CD4-positive, alpha-beta T cell treated with Interleukin-10 for 1 hour (primary cell): ENCODE measurements around the gene SKA3.
"Not testable (repeated sequence)": the region's sequence is repeated elsewhere in the genome, so short reads cannot be mapped to it uniquely, and the experiment has no call there.

Experiments used
- DNase-seq: peaks from one replicate; pipeline ENCODE4 v3.0.0-alpha.2; 2020

Gene SKA3

GRCh38 chr13:21164631-21165030, 11.7 kb downstream of the SKA3 start:
- no peak for DNase-seq

- DNase-seq = no peak
Measured at GRCh38 chr13:21152251-21152899, 24.0 kb downstream of the SKA3 start.

GRCh38 chr13:21150013-21150412, 26.3 kb downstream of the SKA3 start:
- no peak for DNase-seq

GRCh38 chr13:21149568-21149967, 26.8 kb downstream of the SKA3 start:
- no peak for DNase-seq

GRCh38 chr13:21148557-21149258, 27.6 kb downstream of the SKA3 start:
- no peak for DNase-seq

GRCh38 chr13:21147827-21148226, 28.5 kb downstream of the SKA3 start:
- DNase-seq = no peak

GRCh38 chr13:21142766-21143165, 33.6 kb downstream of the SKA3 start:
- DNase-seq = no peak

GRCh38 chr13:21139374-21139773, 37.0 kb downstream of the SKA3 start:
- DNase-seq = no peak

GRCh38 chr13:21138561-21138960, 37.8 kb downstream of the SKA3 start:
- DNase-seq = no peak

- DNase-seq = no peak
Measured at GRCh38 chr13:21137696-21138095, 38.7 kb downstream of the SKA3 start.

GRCh38 chr13:21135833-21136232, 40.5 kb downstream of the SKA3 start:
- not testable (repeated sequence) for DNase-seq

GRCh38 chr13:21134475-21134874, 41.9 kb downstream of the SKA3 start:
- no peak for DNase-seq

GRCh38 chr13:21133077-21133476, 43.3 kb downstream of the SKA3 start:
- DNase-seq = no peak

GRCh38 chr13:21130116-21130515, 46.2 kb downstream of the SKA3 start:
- DNase-seq = no peak

GRCh38 chr13:21124852-21125251, 51.5 kb downstream of the SKA3 start:
- no peak for DNase-seq

- DNase-seq = no peak
Measured at GRCh38 chr13:21123956-21124355, 52.4 kb downstream of the SKA3 start.

- no peak for DNase-seq
Measured at GRCh38 chr13:21121616-21122015, 54.7 kb downstream of the SKA3 start.

- no peak for DNase-seq
Measured at GRCh38 chr13:21120191-21120590, 56.2 kb downstream of the SKA3 start.

- no peak for DNase-seq
Measured at GRCh38 chr13:21119526-21119925, 56.8 kb downstream of the SKA3 start.

- DNase-seq = no peak
Measured at GRCh38 chr13:21118180-21118579, 58.2 kb downstream of the SKA3 start.

GRCh38 chr13:21117104-21117809, 59.1 kb downstream of the SKA3 start:
- no peak for DNase-seq

- DNase-seq = no peak
Measured at GRCh38 chr13:21116141-21116540, 60.2 kb downstream of the SKA3 start.

GRCh38 chr13:21115231-21115630, 61.1 kb downstream of the SKA3 start:
- DNase-seq = no peak

GRCh38 chr13:21111546-21111945, 64.8 kb downstream of the SKA3 start:
- DNase-seq = no peak
